HG02884 (cell line): ENCODE measurements around the gene ANKRD2.

Experiments
- ATAC-seq: cut with Tn5 transposase; IDR thresholded peaks from one replicate; pipeline ENCODE4 v1.9.1; 2021; ENCODE audit warnings: mild to moderate bottlenecking, moderate library complexity; ENCODE audit not compliant: unreplicated experiment

ANKRD2 gene

GRCh38 chr10:97632949-97633884, 60.6 kb downstream of the ANKRD2 start, which contains the start of gene MORN4:
Gene MORN4 (minus strand): TSS chr10:97633500. CDS start chr10:97619653, 13,847 bp downstream.
- ATAC-seq, result peak; percentile 99
